Urinary bladder (tissue), 4 donors: ENCODE data around the gene CUL5. TPM values are rescaled to one million over a fixed set of nuclear protein-coding genes. Genes with fewer than 3 reads are reported as not detected.

Experiments used
- DNase-seq: peaks from one replicate; pipeline ENCODE4 v3.0.0-alpha.2; 2015; ENCODE audit errors: extremely low spot score
- H3K27ac ChIP-seq: one replicate; pipeline ENCODE4 v1.5.1; 2013; ENCODE audit warnings: low read depth, mild to moderate bottlenecking, moderate library complexity
- H3K36me3 ChIP-seq: one replicate; pipeline ENCODE4 v1.6.1; 2013; ENCODE audit warnings: mild to moderate bottlenecking, moderate library complexity; ENCODE audit not compliant: insufficient read depth
- H3K4me1 ChIP-seq: one replicate; pipeline ENCODE4 v1.6.1; 2013; ENCODE audit warnings: mild to moderate bottlenecking, moderate library complexity; ENCODE audit not compliant: insufficient read depth
- H3K4me3 ChIP-seq: one replicate; pipeline ENCODE4 v1.5.1; 2013; ENCODE audit warnings: low read depth, low read length
- WGBS: extraction: QIAGEN DNeasy Blood & Tissue Kit; methylation state at CpG from one replicate; pipeline ENCODE4 v1.1.7; 2013; 5-methylcytosine and 5-hydroxymethylcytosine counted together
- polyA plus RNA-seq: library from polyadenylated mRNA; stranded (reverse); fragments of 200-250 nt; gene quantifications from one replicate; pipeline ENCODE4 v1.2.3, GENCODE V29; 2013
- total RNA-seq: library from RNA; depleted of rRNA; stranded (reverse); fragments of >200 nt; gene quantifications from one replicate; pipeline ENCODE4 v1.2.3, GENCODE V29; 2014
- donor health status: healthy with polysubstance abuse.
- donor health status: healthy.

Gene CUL5
- total RNA-seq (78.5 TPM), polyA plus RNA-seq (11.8 TPM)

- Histone ChIP-seq H3K4me3 (peak within 1 kb of the TSS; percentile 79), H3K27ac (peak within 1 kb of the TSS; percentile 90), H3K4me1 (no peaks in the 10 kb centered on the region), H3K36me3 (no peaks in the 10 kb centered on the region)
- WGBS = under 1% methylated on average over 72 of the region's 72 CpGs
- DNase-seq = peak; percentile 67
Measured at GRCh38 chr11:108008656-108009496, at the start of gene CUL5. Gene CUL5 (plus strand): TSS chr11:108008898. CDS start chr11:108009349, 451 bp downstream.

GRCh38 chr11:107961480-107961879 lies 47.2 kb upstream of the CUL5 start:
- DNase-seq = no peak
- Histone ChIP-seq H3K4me3 (no peak overlapping the region), H3K36me3 (no peaks in the 10 kb centered on the region), H3K27ac (no peak overlapping the region), H3K4me1 (no peaks in the 10 kb centered on the region)
- 65% methylated on average over 3 of the region's 3 CpGs for WGBS

GRCh38 chr11:107962181-107962580 lies 46.5 kb upstream of the CUL5 start:
- no peaks in the 10 kb centered on the region for H3K4me1 ChIP-seq
- DNase-seq = no peak
- no peaks in the 10 kb centered on the region for H3K36me3 ChIP-seq
- H3K4me3 ChIP-seq = no peak overlapping the region
- whole genome bisulfite sequencing = 60% methylated on average over 1 of the region's 1 CpG
- no peak overlapping the region for H3K27ac ChIP-seq

- no peaks in the 10 kb centered on the region for H3K4me1 ChIP-seq
- no peak overlapping the region for H3K4me3 ChIP-seq
- H3K36me3 ChIP-seq = no peaks in the 10 kb centered on the region
- DNase-seq = no peak
- WGBS = 72% methylated on average over 8 of the region's 8 CpGs
- H3K27ac ChIP-seq = no peak overlapping the region
Measured at GRCh38 chr11:107963091-107963490, 45.6 kb upstream of the CUL5 start.

- no peak overlapping the region for H3K27ac ChIP-seq
- H3K36me3 ChIP-seq = no peaks in the 10 kb centered on the region
Measured at GRCh38 chr11:107969219-107969618, 39.5 kb upstream of the CUL5 start.

GRCh38 chr11:107970049-107970448 lies 38.6 kb upstream of the CUL5 start:
- no peaks in the 10 kb centered on the region for H3K4me1 ChIP-seq

More at GRCh38 chr11:107969219-107969618, 39.5 kb upstream of the CUL5 start:
- Histone ChIP-seq H3K4me3 (no peak overlapping the region), H3K4me1 (no peaks in the 10 kb centered on the region)
- DNase-seq = no peak

GRCh38 chr11:107973641-107974040 lies 35.1 kb upstream of the CUL5 start:
- WGBS = 97% methylated on average over 1 of the region's 1 CpG
- no peak for DNase-seq
- no peaks in the 10 kb centered on the region for H3K36me3 ChIP-seq

More at GRCh38 chr11:107970049-107970448, 38.6 kb upstream of the CUL5 start:
- no peak overlapping the region for H3K4me3 ChIP-seq
- H3K27ac ChIP-seq = no peak overlapping the region
- WGBS = 70% methylated on average over 5 of the region's 5 CpGs
- DNase-seq = no peak
- no peaks in the 10 kb centered on the region for H3K36me3 ChIP-seq

GRCh38 chr11:107988397-107989158 lies 20.1 kb upstream of the CUL5 start:
- 85% methylated on average over 5 of the region's 5 CpGs for WGBS
- no peaks in the 10 kb centered on the region for H3K36me3 ChIP-seq
- no peak overlapping the region for H3K4me3 ChIP-seq
- no peak overlapping the region for H3K27ac ChIP-seq
- H3K4me1 ChIP-seq = no peaks in the 10 kb centered on the region
- DNase-seq = no peak

More at GRCh38 chr11:107973641-107974040, 35.1 kb upstream of the CUL5 start:
- Histone ChIP-seq H3K27ac (no peak overlapping the region), H3K4me1 (no peaks in the 10 kb centered on the region), H3K4me3 (no peak overlapping the region)

- Histone ChIP-seq H3K27ac (no peak overlapping the region), H3K4me3 (no peak overlapping the region), H3K4me1 (no peaks in the 10 kb centered on the region), H3K36me3 (no peaks in the 10 kb centered on the region)
- DNase-seq = no peak
- WGBS = 42% methylated on average over 5 of the region's 5 CpGs
Measured at GRCh38 chr11:107991868-107992414, 16.8 kb upstream of the CUL5 start.

- no peak for DNase-seq
- Histone ChIP-seq H3K4me3 (no peak overlapping the region), H3K36me3 (no peaks in the 10 kb centered on the region), H3K4me1 (no peaks in the 10 kb centered on the region), H3K27ac (no peak overlapping the region)
- WGBS = 29% methylated on average over 5 of the region's 5 CpGs
Measured at GRCh38 chr11:107996006-107996776, 12.5 kb upstream of the CUL5 start.

GRCh38 chr11:107998761-107999160 lies 9.9 kb upstream of the CUL5 start:
- no peaks in the 10 kb centered on the region for H3K4me1 ChIP-seq
- no peak overlapping the region for H3K27ac ChIP-seq
- DNase-seq = no peak
- WGBS = 94% methylated on average over 6 of the region's 6 CpGs
- H3K4me3 ChIP-seq = no peak overlapping the region
- no peaks in the 10 kb centered on the region for H3K36me3 ChIP-seq

GRCh38 chr11:107999759-108000455 lies 8.8 kb upstream of the CUL5 start:
- WGBS = 33% methylated on average over 6 of the region's 6 CpGs
- DNase-seq = no peak
- Histone ChIP-seq H3K4me1 (no peaks in the 10 kb centered on the region), H3K27ac (no peak overlapping the region), H3K4me3 (no peak overlapping the region), H3K36me3 (no peaks in the 10 kb centered on the region)

- Histone ChIP-seq H3K4me3 (no peak overlapping the region), H3K4me1 (no peaks in the 10 kb centered on the region), H3K27ac (no peak overlapping the region), H3K36me3 (no peaks in the 10 kb centered on the region)
- WGBS = 90% methylated on average over 3 of the region's 3 CpGs
- no peak for DNase-seq
Measured at GRCh38 chr11:108002476-108002875, 6.2 kb upstream of the CUL5 start.
